Adrenal gland (tissue), 5 donors: ENCODE measurements around the gene GNAT2.

Source experiments
- CTCF ChIP-seq, 6 experiments: fragments of 450-650 bp in 4 of 6; fragments of 200-600 bp in 2 of 6; sonication (generic) in 1 of 6; IDR thresholded peaks; 1 replicate in 5 of 6; 2 replicates in 1 of 6; pipeline versions ENCODE4 v1.5.1 to v1.8.0; 2016 to 2021; ENCODE audit warnings: antibody characterized with exemption in 6 of 6, mild to moderate bottlenecking in 2 of 6, moderate library complexity in 1 of 6
- POLR2A ChIP-seq, 2 donors: fragments of 450-650 bp; IDR thresholded peaks; one replicate each; pipeline ENCODE4 v1.6.1; 2017; ENCODE audit warnings: antibody characterized with exemption in 2 of 2, mild to moderate bottlenecking in 2 of 2, moderate library complexity in 1 of 2
- donor health status: DM: no; HTN: no; CAD: no.

GRCh38 chr1:109641861-109642260, 22.4 kb upstream of the GNAT2 start:
- TF ChIP-seq POLR2A (IDR thresholded peaks at IDR 0.05) (no peak), CTCF (IDR thresholded peaks at IDR 0.05) (no peak)
